ENCODE measurements around the gene SLC2A3. TPM values are rescaled to one million over a fixed set of nuclear protein-coding genes. Genes with fewer than 3 reads are reported as not detected.

SLC2A3 gene
- total and polyA plus RNA-seq, 2 of the 13 experiments (the other 11 are each of a cell fraction or from before 2014, with no cell fraction given): 39.3 to 580 TPM

- TF ChIP-seq GLMP (CRISPR knock-in tag; IDR thresholded peaks at IDR 0.05; ENCODE audit: borderline replicate concordance) (no peak), HNF1B (CRISPR knock-in tag; IDR thresholded peaks at IDR 0.05) (peak; percentile 69; the same call in 1 of the 2 replicates), MED13 (CRISPR knock-in tag; IDR thresholded peaks at IDR 0.05) (0 out of 2 replicates have a peak, but pooled peaks have one; percentile 38), ZBTB39 (CRISPR knock-in tag; IDR thresholded peaks at IDR 0.05) (0 out of 2 replicates have a peak, but pooled peaks have one; percentile 45), PPARG (CRISPR knock-in tag; conservative IDR thresholded peaks at IDR 0.05) (peak; percentile 37; the same call in 1 of the 2 replicates), KLF15 (CRISPR knock-in tag; IDR thresholded peaks at IDR 0.05; ENCODE audit: borderline replicate concordance) (0 out of 2 replicates have a peak, but pooled peaks have one; percentile 24), ZMYM4 (CRISPR knock-in tag; IDR thresholded peaks at IDR 0.05) (peak; percentile 85), ZNF230 (CRISPR knock-in tag; IDR thresholded peaks at IDR 0.05) (no peak), THYN1 (CRISPR knock-in tag; IDR thresholded peaks at IDR 0.05; ENCODE audit: borderline replicate concordance, low read depth) (no peak), ZSCAN9 (CRISPR knock-in tag; IDR thresholded peaks at IDR 0.05; ENCODE audit: borderline replicate concordance) (peak; percentile 49; the same call in 1 of the 2 replicates), ZMYM2 (CRISPR knock-in tag; IDR thresholded peaks at IDR 0.05) (peak; percentile 98), FOSL2 (CRISPR knock-in tag; IDR thresholded peaks at IDR 0.05) (peak; percentile 86), NONO (IDR thresholded peaks at IDR 0.05) (no peak), NONO (CRISPR knock-in tag; conservative IDR thresholded peaks at IDR 0.05) (peak; percentile 59), TARDBP (CRISPR knock-in tag; IDR thresholded peaks at IDR 0.05) (peak; percentile 81; the same call in 1 of the 2 replicates), ZNF574 (CRISPR knock-in tag; IDR thresholded peaks at IDR 0.05) (peak; percentile 35; the same call in 1 of the 2 replicates), ZMYM3 (CRISPR knock-in tag; IDR thresholded peaks at IDR 0.05) (peak; percentile 92), HNRNPLL (IDR thresholded peaks at IDR 0.05; ENCODE audit: low read depth, low read length, poor library complexity, severe bottlenecking) (no peak), NCOR1 (IDR thresholded peaks at IDR 0.05; ENCODE audit: borderline replicate concordance, low read length) (peak; percentile 21; the same call in 1 of the 2 replicates), PHF21A (CRISPR knock-in tag; IDR thresholded peaks at IDR 0.05) (peak; percentile 81), HDAC1 (CRISPR knock-in tag; IDR thresholded peaks at IDR 0.05) (peak; percentile 73), RARA (CRISPR knock-in tag; IDR thresholded peaks at IDR 0.05) (peak; percentile 83), ZNF441 (CRISPR knock-in tag; IDR thresholded peaks at IDR 0.05; ENCODE audit: borderline replicate concordance) (0 out of 2 replicates have a peak, but pooled peaks have one; percentile 29), KMT2A (CRISPR knock-in tag; IDR thresholded peaks at IDR 0.05) (no peak)
These were observed 29.0 kb downstream of the SLC2A3 start (continued) for GRCh38 chr12:7907009-7907408.
